WI38 (cell line): ENCODE measurements around the gene EHBP1.

Source experiments
- H3K4me3 ChIP-seq: 2 replicates; pipeline ENCODE4 v1.5.1; 2011; ENCODE audit warnings: low read depth, mild to moderate bottlenecking, control low read depth, low read length
- TF ChIP-seq, protein P1 (sequence below): IDR thresholded peaks from 2 replicates; pipeline ENCODE4 v1.5.1; 2012; ENCODE audit warnings: low read depth, mild to moderate bottlenecking, control low read depth, low read length

Gene EHBP1

DNA sequence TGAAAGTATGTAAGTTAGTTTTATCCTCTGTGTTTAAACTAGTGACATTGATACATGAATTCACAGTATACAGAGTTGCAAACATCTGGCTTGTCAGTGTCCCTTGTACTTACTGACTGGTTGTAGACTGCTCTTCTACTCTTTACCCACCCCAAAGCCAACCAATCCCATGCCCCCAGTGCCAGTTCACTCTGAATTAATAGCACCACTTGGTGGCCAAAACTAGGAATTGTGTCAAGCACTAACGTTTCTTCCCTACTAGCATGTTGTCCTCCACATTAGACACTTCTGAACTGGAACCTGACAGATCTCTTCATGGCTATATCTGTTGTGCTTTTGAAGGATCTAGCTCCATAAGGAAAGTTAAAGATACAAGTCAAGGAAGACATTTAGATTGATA lies 317.9 kb downstream of the EHBP1 start:
- TF ChIP-seq, protein P1, sequence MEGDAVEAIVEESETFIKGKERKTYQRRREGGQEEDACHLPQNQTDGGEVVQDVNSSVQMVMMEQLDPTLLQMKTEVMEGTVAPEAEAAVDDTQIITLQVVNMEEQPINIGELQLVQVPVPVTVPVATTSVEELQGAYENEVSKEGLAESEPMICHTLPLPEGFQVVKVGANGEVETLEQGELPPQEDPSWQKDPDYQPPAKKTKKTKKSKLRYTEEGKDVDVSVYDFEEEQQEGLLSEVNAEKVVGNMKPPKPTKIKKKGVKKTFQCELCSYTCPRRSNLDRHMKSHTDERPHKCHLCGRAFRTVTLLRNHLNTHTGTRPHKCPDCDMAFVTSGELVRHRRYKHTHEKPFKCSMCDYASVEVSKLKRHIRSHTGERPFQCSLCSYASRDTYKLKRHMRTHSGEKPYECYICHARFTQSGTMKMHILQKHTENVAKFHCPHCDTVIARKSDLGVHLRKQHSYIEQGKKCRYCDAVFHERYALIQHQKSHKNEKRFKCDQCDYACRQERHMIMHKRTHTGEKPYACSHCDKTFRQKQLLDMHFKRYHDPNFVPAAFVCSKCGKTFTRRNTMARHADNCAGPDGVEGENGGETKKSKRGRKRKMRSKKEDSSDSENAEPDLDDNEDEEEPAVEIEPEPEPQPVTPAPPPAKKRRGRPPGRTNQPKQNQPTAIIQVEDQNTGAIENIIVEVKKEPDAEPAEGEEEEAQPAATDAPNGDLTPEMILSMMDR, result peak; percentile 29

DNA sequence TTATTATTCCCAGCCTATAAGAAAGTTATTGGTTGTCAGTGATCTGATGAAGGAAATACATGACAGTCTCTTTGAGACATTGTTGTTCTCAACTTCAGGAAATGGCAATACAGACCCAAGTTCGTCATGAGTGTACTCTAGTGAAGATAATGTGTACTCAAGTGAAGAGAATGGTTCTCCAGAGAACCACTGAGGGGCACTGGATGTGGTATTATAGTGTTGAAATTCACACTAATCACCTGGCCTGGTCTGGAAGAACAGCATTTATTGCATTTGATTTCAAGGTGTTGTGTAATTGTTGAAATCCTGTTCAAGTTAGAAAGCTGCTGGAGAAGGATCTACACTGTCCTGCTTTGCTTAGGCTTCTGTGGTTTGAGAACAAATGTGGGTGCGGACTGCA lies 321.7 kb downstream of the EHBP1 start:
- no peak overlapping the region for H3K4me3 ChIP-seq
- TF ChIP-seq, protein P1, result no peak

More for the DNA sequence above, 317.9 kb downstream of the EHBP1 start:
- H3K4me3 ChIP-seq, result no peak overlapping the region

DNA sequence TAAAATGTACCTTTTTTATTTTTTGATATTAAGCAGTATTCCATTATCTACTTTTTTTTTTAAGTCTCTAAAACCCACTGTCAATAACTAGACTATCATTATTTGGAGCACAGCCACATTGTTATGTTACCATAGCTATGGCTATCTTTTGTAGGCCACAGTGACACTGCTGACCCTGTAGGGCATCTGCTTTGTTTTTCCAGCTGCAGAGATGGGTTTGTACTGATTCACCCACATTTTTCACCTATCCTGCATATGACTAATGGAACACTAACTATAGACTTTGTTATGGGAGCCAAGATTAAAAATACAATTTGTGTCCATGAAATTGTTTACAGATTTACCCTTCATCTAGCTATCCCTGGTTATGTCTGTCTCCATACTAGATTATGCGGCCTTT lies 323.5 kb downstream of the EHBP1 start:
- TF ChIP-seq, protein P1, result no peak
- H3K4me3 ChIP-seq, result no peak overlapping the region

DNA sequence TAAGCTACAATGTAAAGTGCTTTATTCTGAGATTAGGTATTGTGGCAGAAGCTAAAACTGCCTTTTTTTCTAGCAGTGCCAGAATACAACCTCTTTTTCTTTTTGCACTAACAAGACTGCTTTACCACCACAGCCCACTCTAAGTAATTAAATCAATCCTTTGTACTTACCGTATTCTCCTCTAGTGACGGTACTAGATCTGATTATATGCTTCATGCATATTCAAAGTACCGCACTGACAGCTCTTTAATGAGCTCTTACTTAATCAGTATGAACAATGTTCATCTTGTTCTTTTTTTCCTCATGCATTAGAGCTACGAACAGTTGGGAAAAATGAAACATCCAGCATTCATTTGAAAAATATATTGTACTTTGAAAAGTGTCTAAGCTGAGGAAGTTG lies 329.0 kb downstream of the EHBP1 start:
- TF ChIP-seq, protein P1, result no peak
- no peak overlapping the region for H3K4me3 ChIP-seq

DNA sequence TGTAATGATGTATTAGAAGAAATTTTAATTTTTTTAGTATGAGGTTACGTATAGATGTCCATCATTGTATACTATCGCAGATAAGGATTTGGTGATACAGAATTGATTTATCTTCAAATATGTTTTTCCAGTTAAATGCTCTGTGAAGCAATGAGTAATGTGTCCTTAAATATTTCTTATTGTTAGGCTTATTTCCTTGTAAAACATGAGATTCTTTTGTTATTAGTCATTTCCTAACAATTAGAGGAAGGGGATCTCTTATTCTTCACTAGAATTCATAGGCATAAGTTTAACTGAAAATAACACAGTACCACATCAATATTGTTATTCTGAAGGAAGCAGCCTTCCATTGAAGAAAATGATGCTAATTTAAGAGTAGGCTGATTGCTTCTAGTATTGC lies 329.7 kb downstream of the EHBP1 start:
- TF ChIP-seq, protein P1, result no peak
- H3K4me3 ChIP-seq, result no peak overlapping the region

DNA sequence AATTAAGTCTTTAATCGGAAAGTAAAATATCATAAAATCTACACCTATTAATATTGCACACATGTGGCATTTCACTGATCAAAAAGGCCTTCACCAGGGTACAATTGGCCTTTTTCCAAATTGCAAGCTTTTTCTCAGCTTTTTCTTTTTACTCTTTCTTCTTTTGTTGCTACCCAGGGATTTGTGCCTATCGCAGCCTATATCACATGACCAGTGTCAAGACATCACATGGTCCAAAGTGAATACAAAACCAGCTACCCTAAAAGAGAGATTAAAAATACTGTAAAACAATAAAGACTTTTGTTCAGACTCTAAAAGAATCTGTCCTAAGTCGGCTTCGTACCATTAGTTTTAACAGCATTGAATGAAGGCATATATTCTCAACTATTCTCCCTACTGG lies 330.1 kb downstream of the EHBP1 start:
- TF ChIP-seq, protein P1, result no peak

DNA sequence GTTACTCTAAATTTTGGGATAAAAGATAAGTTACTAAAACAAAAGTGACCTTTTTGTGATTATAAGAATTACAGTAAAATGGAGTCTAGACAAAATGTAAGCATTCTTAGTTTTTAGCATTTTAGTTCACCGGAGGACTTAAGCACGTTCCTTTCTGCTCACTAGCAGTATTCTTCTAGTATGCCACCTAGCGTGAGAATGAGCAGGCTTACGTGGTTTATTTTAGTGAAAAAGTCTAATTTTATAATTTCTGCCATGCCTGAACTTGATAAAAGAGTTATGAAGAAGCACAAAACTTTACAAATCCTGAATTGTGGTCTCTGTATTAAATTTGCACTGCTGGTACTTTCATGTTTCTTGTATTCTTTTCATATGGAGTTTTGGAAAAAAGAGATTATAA lies 332.5 kb downstream of the EHBP1 start:
- H3K4me3 ChIP-seq, result no peak overlapping the region
- TF ChIP-seq, protein P1, result no peak

More for the DNA sequence above, 330.1 kb downstream of the EHBP1 start:
- no peak overlapping the region for H3K4me3 ChIP-seq
